BE2C (cell line): ENCODE data around the gene MORF4L2.

Source experiments
- DNase-seq: peaks from one replicate; pipeline ENCODE4 v3.0.0-alpha.2; 2020
- H3K27me3 ChIP-seq: fragments of 250-450 bp; sonication (Bioruptor Pico); 2 replicates; pipeline ENCODE4 v1.5.1; 2020; ENCODE audit warnings: mild to moderate bottlenecking
- H3K36me3 ChIP-seq: fragments of 250-450 bp; sonication (Bioruptor Pico); 2 replicates; pipeline ENCODE4 v1.5.1; 2020; ENCODE audit warnings: mild to moderate bottlenecking
- H3K4me1 ChIP-seq: fragments of 250-450 bp; sonication (Bioruptor Pico); 2 replicates; pipeline ENCODE4 v1.5.1; 2020
- H3K4me3 ChIP-seq: 2 replicates; pipeline ENCODE4 v1.5.1; 2011; ENCODE audit warnings: low read depth, low read length
- H3K9me3 ChIP-seq: fragments of 250-450 bp; sonication (Bioruptor Pico); 2 replicates; pipeline ENCODE4 v1.5.1; 2020
- CTCF ChIP-seq: IDR thresholded peaks from 2 replicates; pipeline ENCODE4 v1.5.1; 2012; ENCODE audit warnings: mild to moderate bottlenecking, low read depth, low read length

MORF4L2 gene

GRCh38 chrX:103710609-103711008 lies 24.1 kb upstream of the MORF4L2 start, which contains the start of gene TMEM31:
Gene TMEM31 (plus strand): TSS chrX:103710909. CDS start chrX:103712259, 1,350 bp downstream.
- no peak for TF ChIP-seq CTCF
- no peaks in the 10 kb centered on the region for H3K4me1 ChIP-seq
- H3K9me3 ChIP-seq: no peaks in the 10 kb centered on the region
- no peaks in the 10 kb centered on the region for H3K36me3 ChIP-seq
- DNase-seq: no peak
- no peaks in the 10 kb centered on the region for H3K27me3 ChIP-seq
- H3K4me3 ChIP-seq: no peak within 1 kb of the TSS

- no peaks in the 10 kb centered on the region for H3K36me3 ChIP-seq
- no peak for TF ChIP-seq CTCF
- no peaks in the 10 kb centered on the region for H3K4me1 ChIP-seq
- no peak for DNase-seq
- H3K9me3 ChIP-seq: no peaks in the 10 kb centered on the region
- no peaks in the 10 kb centered on the region for H3K27me3 ChIP-seq
- no peak overlapping the region for H3K4me3 ChIP-seq
Measured at GRCh38 chrX:103704863-103705262, 18.4 kb upstream of the MORF4L2 start.

GRCh38 chrX:103699243-103699642 lies 12.7 kb upstream of the MORF4L2 start:
- Histone ChIP-seq H3K36me3 (no peaks in the 10 kb centered on the region), H3K9me3 (no peaks in the 10 kb centered on the region), H3K4me3 (no peak overlapping the region), H3K4me1 (no peaks in the 10 kb centered on the region), H3K27me3 (no peaks in the 10 kb centered on the region)
- no peak for DNase-seq
- TF ChIP-seq CTCF: no peak

- H3K27me3 ChIP-seq: no peaks in the 10 kb centered on the region
- no peak for TF ChIP-seq CTCF
Measured at GRCh38 chrX:103697687-103698086, 11.2 kb upstream of the MORF4L2 start.

GRCh38 chrX:103691059-103691458 lies 4.6 kb upstream of the MORF4L2 start:
- no peaks in the 10 kb centered on the region for H3K9me3 ChIP-seq
- no peaks in the 10 kb centered on the region for H3K36me3 ChIP-seq
- no peak overlapping the region for H3K4me3 ChIP-seq
- DNase-seq: no peak
- no peaks in the 10 kb centered on the region for H3K4me1 ChIP-seq
- no peak for TF ChIP-seq CTCF
- no peaks in the 10 kb centered on the region for H3K27me3 ChIP-seq

More at GRCh38 chrX:103697687-103698086, 11.2 kb upstream of the MORF4L2 start:
- H3K9me3 ChIP-seq: no peaks in the 10 kb centered on the region
- H3K36me3 ChIP-seq: no peaks in the 10 kb centered on the region
- no peak overlapping the region for H3K4me3 ChIP-seq
- no peak for DNase-seq
- H3K4me1 ChIP-seq: no peaks in the 10 kb centered on the region

GRCh38 chrX:103688946-103689345 lies 2.4 kb upstream of the MORF4L2 start:
- Histone ChIP-seq H3K36me3 (peaks cover 9% of the 10 kb centered on the region), H3K4me3 (no peak overlapping the region), H3K27me3 (no peaks in the 10 kb centered on the region), H3K4me1 (no peaks in the 10 kb centered on the region), H3K9me3 (no peaks in the 10 kb centered on the region)
- DNase-seq: no peak
- TF ChIP-seq CTCF: peak; percentile 59
